Left kidney (tissue), 8 donors: ENCODE measurements around the gene CD69. TPM values are rescaled to one million over a fixed set of nuclear protein-coding genes. Genes with fewer than 3 reads are reported as not detected.

Experiments used
- DNase-seq: peaks from one replicate; pipeline ENCODE4 v3.0.0-alpha.2; 2013
- long read RNA-seq, 8 donors: transcript quantifications; one replicate each; lab custom pipeline, GENCODE V29; 2026
- polyA plus RNA-seq: library from polyadenylated mRNA; unstranded; fragments of 120-200 nt; gene quantifications from one replicate; pipeline ENCODE4 v1.2.1, GENCODE V29; 2013; ENCODE audit not compliant: insufficient read length

Gene CD69
- polyA plus RNA-seq, result 1.3 TPM
- long read RNA-seq, donor 1, result 0 reads
- long read RNA-seq, donor 2, result 0 reads
- long read RNA-seq, donor 3, result 0 reads
- long read RNA-seq, donor 4, result 0 reads
- long read RNA-seq, donor 5, partial matches to known transcripts, result 0 of 1 reads
- long read RNA-seq, donor 5, other reads (novel, unspliced or antisense), result 0 of 1 reads
- long read RNA-seq, donor 6, result 0 reads
- long read RNA-seq, donor 7, partial matches to known transcripts, result 0 of 2 reads
- long read RNA-seq, donor 7, other reads (novel, unspliced or antisense), result 0 of 2 reads
- long read RNA-seq, donor 8, result 0 reads

DNA sequence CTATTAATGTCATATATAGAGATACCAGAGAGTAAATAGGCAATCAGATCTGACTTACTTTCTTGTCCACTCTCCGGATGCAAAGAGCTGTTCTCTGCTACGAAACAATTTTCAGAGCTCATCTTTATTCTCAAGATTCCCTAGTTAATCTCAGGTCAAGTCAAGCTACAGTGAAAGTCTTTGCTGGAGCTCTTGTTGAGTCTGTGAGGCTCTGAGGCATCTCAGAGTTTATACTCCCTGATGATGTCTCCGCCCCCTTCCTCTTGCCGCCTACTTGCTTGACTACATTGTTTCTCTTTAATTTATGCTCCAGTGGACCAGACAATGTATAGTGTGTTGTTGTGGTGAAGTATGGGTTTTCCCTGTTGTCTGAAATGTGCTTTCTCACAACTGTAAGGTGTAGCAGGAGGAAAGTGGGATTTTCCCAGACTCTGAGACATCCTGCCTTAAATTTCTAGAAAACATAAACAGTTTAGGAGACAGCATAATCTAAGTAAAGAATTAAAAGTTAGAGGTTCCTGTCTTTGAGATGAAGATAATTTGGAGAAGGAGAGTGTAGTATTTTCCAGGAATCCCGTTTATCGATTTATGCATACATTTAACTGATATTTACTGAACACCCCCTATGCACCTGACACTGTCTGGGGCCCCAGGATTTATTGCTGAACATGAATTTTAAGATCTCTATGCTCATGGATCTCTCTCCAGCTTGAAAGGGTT, at the start of gene CD69:
Gene CD69, minus strand, starts transcription at position 203 of the 720 bp plus-strand sequence. Its CDS starts 81 bp downstream, at position 122.
- DNase-seq, result no peak

DNA sequence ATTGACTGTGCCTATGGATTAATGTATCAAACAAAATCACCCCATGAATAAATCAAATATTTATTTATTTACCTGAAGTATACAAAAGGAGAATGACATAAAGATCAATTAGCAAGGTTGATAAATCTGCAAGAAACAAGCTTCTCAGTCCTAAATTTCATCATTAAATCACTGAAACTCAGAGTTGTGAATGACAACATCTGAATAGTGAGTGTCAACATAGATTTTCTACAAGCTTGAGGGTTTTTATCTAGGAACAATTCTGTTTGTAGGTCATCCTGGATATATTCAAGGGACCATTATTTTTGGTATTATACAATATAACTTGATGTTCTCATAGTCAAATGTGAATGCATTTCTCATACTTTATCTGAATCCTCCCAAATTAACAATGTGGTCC, 49.2 kb upstream of the CD69 start:
- DNase-seq, result no peak

DNA sequence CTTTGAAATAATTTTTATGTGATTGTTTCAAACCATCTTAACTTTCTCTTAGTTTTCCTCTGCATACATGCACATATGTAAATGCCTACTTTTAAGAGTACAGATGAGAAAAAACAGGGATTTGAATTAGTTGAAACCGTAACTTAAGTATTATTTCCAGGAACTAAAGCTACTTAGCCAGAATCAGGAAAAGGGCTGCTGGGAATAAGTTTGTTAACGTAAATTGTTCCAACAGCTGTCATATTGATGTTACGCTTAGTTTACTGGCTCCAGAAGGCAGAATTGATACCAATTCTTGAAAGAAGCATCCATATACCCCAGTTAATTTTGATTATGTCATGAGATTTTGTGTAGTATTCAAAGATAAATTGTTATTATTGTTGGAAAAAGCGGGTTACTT, 48.6 kb upstream of the CD69 start:
- DNase-seq, result no peak

DNA sequence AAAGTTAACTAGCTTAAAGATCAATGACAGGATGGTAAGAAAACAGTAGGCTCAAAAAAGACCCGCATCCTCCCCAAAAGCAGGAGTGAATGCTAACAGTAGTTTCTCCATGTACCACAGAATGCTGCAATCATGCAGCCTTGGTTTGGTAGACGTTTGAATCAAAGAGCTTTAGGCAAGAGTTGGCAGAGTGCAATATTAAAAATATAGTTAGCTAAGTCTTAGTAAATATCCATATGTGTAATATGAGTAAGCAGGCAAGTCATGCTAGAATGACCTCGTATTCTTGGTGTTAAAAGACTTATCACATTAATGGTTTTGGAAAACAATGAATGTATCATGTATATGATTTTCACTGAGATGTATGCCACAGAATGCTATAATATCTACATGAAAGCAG, 47.8 kb upstream of the CD69 start:
- DNase-seq, result no peak

DNA sequence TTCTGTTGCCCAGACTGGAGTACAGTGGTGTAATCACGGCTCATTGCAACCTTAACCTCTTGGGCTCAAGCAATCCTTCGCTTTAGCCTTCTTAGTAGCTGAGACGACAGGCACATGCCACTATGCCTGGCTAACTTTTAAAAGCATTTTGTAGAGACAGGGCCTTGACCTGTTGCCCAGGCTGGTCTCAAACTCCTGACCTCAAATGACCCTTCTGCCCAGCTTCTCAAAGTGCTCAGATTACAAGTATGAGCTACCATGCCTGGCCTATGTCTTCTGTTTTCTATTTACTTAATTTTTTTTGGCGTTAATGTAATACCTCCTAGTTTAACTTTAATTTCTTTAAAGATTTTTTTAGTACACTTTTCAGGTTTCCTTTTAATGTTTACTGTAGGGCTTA, 46.0 kb upstream of the CD69 start:
- DNase-seq, result no peak

DNA sequence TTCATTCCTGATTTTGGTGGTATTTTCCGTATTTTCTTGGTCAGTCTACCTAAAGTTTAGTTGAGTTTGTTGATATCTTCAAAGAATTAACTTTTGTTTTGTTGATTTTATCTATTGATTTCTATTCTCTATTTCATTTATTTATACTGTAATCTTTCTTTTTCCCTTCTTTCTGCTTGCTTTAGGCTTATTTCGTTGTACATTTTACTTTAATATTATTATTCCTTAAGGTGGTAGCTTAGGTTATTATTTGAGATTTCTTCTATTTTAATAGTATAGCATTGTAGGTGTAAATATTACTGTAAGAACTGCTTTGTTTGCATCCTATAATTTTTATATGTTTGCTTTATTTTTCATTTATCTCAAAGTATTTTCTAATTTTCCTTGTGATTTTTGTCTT, 45.2 kb upstream of the CD69 start:
- no peak for DNase-seq

DNA sequence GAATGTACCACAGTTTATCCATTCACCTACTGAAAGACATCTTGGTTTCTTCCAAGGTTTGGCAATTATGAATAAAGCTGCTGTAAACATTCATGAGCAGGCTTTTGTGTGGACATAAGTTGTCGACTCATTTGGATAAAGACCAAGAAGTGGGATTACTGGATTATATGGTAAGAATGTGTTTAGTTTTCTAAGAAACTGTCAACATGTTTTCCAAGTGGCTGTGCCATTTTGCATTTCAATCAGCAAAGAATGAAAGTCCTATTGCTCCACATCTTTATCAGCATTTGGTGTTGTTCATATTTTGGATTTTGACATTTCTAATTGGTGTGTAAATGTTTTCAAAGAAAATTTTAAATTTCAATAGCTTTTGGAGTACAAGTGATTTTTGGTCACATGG, 39.3 kb upstream of the CD69 start:
- no peak for DNase-seq

DNA sequence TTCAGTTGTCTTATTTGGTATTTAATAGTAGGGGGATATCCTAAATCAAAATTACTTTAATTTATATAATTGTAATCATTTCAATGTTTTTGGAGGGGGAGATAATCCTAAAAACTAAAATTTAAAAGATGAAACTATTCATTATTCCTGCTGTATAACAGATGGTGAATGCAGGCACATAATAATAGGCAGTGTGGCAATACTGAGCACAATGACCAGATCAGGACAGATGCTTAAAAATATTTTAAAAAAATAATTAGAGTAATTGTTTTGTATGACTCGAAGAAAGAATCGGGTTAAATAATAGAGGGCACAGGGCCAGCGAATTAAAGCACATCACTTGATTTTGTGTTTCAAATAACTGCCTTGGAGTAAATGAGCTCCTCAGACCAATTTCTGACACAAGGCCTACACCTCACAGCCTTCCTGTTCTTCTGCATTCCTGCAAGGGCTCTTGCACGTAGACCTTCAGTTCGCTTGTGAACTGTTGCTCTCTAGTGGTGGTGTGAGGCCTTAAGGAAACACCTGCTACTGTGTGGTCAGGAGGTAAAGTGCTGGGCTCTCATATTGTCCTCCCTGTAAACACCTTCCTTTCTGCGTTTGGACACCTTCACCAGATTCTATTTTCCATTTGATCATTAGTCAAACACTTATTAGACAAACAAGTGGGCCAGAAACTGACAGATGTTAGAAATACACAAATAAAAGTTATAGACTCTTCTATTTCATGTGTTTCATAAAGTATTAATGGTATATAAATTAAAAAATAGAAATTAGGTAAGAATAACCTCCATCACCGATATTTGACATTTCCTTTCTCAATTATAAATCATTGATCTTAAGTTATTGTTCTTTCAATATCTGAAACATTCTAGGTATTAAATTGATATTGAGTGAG, 37.3 kb upstream of the CD69 start:
- DNase-seq, result peak; percentile 64

DNA sequence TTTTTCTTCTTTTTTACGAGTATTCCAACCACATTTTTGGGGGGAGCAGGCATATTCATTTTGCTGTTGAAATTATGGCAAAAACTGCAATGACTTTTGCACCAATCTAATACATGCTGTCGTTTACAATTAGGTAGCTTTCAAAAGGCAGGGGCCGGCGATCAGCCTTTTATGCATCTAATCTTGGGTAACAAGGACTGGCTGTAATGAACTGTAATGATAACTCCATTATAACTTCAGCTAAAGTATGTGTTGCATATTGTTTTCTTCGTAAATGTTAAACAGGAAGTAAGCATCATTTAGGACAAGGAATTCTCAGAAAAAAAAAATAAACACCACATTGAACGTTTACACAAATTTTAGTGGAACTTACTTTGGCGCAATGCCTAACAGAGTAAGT, 36.3 kb upstream of the CD69 start:
- DNase-seq, result no peak

DNA sequence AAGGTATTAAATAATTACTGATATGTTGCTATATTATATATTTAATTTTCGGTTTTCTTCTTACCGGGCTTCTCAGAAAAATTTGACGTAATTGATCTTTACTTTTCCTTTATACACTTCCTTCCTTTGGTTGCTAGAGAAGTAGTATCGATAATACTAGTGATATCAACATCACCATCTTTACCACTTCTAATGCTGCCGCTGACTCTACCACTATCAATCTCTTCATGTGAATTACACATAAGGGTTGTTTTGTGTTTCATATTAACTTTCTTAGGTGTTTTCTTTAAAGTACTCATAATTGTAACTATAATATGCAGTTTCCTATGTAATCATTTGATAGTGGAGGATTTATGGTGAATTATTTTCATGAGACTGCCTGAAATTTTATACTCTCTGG, 35.6 kb upstream of the CD69 start:
- no peak for DNase-seq

DNA sequence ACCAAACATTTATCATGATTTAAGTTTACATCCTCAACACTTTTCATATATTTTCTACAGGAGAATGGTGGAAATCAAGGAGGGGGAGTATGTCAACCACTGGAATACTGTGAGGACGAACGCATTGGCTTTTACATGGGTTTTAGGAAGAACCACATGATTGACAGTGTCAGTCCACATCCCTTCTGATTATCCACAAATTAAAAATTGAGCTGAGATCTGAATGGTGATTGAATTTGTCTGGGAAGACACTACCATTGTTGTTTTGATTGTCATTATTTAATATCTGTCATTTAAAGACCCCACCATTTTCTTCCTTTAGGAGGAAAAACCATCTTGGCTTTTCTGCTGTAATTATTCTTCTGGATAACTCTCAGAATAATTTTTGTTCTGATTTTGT, 35.2 kb upstream of the CD69 start:
- DNase-seq, result no peak

DNA sequence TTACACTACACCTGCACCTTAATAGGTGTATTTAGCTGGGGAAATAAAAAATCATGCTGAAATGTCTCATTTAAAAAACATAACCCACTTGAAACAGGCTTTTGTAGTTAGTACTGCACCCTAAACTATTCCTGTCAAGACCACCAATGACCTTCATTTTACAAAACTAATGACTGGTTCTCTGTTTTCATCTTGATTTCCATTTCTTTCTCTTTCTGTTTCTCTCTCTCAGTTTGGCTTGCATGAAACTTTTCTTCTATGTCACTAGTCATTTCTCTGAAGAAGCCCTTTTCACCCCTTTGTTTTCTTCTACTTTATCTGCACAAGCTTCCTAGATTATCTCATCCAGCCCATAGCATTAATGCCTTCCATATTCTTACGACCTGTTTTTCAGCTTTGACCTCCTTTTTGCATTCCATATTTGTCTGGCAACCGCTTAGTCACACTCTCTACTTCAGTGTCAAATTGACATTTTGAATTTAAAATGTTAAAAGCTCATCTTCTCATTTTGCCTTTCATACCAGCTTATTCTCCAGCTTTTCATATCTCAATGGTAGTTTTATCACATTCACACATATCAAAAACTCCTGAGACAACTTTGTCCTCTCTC, 33.9 kb upstream of the CD69 start:
- no peak for DNase-seq

DNA sequence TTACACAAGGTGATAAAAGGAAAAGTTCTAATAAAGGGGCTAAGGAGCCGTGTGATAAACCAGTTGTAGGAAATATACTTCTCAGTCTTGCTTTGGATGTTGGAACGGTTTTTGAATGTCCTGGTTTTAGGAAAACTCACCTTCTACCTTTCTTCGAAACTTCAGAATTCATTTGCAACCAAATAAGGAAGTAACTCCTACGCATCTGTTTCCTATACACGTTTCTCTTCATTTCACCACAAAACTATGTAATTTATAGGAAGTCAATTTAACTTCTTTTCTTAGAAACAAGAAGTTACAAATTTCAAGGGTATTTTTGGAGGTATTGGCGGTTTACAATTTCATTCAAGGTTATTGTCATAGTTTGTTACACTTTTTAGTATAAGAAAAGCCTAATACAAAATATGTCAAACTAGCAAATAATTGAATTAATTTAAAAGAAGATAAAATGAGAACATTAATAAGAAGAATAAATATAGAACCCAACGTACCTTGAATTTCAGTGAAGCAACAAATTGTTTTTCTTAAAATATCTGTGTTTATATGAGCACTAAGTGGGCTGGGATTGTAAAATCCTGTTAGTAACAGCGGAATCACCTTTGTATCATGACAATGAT, 33.2 kb upstream of the CD69 start:
- no peak for DNase-seq

DNA sequence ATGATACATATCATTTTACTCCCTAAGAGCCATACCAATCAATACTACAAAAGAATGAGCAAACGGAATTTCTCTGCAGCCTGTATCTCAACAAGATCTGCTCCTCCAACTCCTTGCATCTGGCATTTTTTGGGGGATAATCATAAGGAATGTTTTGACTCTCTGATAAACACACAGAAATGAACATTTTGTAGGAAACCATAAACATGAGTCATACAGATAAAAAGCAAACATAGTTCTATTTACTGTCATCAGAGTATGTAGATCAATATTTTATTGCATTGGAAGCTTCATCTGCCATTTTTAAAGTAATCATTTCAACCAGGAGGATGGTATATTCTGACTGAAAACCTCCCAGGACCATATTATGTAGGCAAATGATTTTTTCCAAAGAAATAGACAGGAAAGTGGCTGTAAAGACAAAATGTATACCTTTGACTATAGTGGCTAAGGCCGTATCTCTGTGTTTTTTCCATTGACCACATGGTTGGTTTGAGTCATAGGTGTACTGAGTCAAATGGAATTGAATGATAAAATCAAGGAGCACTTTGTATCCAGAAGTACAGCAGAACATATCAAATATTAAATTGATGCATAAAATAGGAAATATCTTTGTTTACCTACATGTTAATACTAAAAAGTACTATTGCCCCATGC, 32.4 kb upstream of the CD69 start:
- DNase-seq, result no peak

DNA sequence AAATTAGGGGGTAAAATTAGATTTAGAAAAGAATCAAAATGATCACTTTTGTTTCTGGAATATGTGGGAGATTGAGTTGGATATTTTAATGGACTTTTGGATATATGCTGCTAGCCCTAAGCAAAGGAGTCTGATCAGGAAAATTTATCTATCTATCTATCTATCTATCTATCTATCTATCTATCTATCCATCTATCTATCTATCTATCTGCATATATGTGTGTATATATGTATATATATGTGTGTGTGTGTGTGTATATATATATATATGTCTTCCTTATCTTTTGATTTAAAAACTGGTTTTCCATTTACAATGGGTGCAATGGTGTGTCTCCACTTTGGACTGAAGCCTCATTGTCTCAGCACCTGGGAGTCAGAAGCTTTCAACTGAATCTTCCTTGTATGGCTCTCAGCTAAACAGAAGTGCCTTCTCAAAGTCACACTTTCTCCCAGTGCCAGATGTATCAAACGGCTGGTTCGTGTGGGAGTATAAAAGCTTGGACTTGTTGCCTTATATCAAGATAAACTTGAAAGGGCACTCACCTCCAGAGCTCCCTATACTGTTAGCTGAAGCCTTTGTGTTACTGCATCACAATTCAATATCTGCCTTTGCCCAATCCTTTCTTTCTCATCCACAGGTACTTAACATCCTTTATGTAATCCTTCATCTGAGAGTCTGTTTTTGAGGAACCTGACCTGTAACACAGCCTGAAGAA, 31.6 kb upstream of the CD69 start:
- no peak for DNase-seq

DNA sequence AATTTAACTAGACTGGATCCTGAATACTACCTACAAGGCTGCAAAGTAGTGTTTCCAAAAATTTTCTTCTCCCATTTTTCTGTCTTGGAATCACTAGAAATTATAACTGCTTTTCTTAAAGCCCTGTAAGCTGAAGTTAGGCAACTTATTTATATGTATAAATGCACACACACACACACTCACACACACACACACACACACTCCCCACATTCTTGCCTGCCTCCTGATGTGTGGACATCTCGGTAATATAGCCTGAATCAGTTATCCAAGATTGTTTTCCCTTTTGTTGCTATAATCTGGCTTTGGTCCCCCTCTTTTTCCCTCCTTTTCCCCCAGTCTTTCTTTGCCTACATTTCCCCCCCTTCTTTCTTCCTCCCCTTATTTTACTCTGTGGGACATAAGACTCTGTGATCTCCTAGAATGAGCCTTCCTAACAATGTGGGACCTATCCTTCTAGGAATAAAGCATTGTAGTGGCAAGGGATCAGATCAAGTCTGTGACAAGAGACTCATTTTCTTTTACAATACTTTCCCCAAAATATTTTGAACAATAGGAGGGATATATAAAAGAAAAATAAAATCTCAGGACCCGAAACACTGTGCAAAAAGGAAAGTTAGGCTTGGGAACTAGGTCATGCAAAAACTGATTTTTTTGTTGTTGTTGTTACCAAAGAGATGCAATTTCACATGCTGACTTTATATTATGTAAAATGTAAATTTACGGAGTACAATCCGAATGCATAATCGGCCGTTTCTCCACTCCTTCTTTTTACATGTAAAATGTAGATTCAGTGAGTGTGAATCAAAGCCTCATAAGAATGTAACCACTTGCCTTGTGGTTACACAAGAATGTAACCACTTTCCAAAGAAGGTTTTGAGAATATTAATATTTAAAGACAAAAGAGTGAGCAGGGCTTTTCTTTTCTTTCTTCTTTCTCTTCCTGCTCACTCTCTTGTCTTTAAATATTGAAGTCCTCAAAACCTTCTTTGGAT, 26.3 kb upstream of the CD69 start:
- no peak for DNase-seq

DNA sequence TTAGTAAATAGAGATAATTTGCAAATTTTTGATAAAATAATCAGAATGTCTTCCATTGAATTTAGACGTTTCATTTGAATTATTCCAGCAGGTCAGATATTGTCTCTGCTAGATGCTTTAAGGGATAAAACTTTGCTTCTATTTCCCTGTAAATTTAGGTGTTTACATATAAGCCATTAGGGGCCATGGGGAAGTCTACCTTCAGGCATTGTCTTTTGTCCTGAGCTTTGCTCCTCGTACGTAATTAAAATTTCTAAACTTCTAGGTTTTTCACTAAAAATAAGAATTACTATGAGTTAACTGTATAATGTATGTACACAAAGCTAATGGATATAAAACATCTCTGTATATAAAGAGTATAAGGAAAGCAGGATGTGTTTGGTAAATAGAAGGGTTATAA, 24.1 kb upstream of the CD69 start:
- no peak for DNase-seq

DNA sequence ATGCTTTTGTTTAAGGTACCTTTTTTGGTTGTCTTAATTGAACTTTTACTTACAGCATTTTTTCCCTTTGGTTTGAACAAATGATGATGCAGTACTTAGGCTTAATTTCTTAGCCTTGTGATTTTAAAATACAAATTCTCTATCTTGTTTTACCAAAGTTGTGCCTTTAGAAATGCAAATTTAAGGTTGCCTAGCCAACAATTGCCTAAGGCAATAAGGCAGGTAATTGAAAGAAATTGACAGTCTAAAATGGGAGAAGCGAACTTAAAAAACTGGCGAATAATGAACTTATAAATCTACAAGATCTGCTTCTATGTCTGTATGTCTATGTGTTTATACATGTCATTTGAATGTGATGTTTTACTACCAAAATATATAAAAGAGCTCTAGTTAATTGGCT, 23.6 kb upstream of the CD69 start:
- no peak for DNase-seq
